Body of pancreas (tissue), 4 donors: Measurements from ENCODE around the gene PRELP. TPM values are rescaled to one million over a fixed set of nuclear protein-coding genes. Genes with fewer than 3 reads are reported as not detected.

Experiments
- ATAC-seq: fragments of 150-250 bp; one replicate; pipeline ENCODE4 v1.9.1; 2016
- DNase-seq, 4 donors: peaks; one replicate each; pipeline ENCODE4 v3.0.0-alpha.2; 2019
- H3K27ac ChIP-seq, 4 donors: fragments of 200-600 bp; sonication (generic); 1 replicate in 3 of 4; 2 replicates in 1 of 4; pipeline versions ENCODE4 v1.5.1 to v1.6.1; 2016 to 2019; ENCODE audit warnings: mild to moderate bottlenecking in 1 of 4, mixed read lengths in 1 of 4, moderate library complexity in 1 of 4
- H3K27me3 ChIP-seq, 2 donors: fragments of 200-600 bp; sonication (generic); one replicate each; pipeline ENCODE4 v1.6.0; 2016; ENCODE audit warnings: mild to moderate bottlenecking in 1 of 2
- H3K36me3 ChIP-seq, 2 donors: fragments of 200-600 bp; sonication (generic); replicated peaks in 1 of 2; 2 replicates each; pipeline ENCODE4 v1.5.1; 2016; ENCODE audit warnings: low read depth in 2 of 2; ENCODE audit not compliant: insufficient read depth in 1 of 2
- H3K4me1 ChIP-seq: fragments of 200-600 bp; sonication (generic); one replicate; pipeline ENCODE4 v1.6.0; 2016
- H3K4me3 ChIP-seq, 2 donors: fragments of 200-600 bp; sonication (generic); 1 replicate in 1 of 2; 2 replicates in 1 of 2; pipeline ENCODE4 v1.5.1; 2016 to 2019
- H3K9me3 ChIP-seq, 3 donors: fragments of 200-600 bp; sonication (generic); 1 replicate in 2 of 3; 2 replicates in 1 of 3; pipeline ENCODE4 v1.5.1; 2016
- POLR2A ChIP-seq, 3 donors: fragments of 450-650 bp; IDR thresholded peaks; one replicate each; pipeline ENCODE4 v1.6.1; 2016; ENCODE audit warnings: antibody characterized with exemption in 3 of 3, mild to moderate bottlenecking in 2 of 3
- WGBS, 2 donors: methylation state at CpG; one replicate each; pipeline ENCODE4 v1.1.5; 2017; 5-methylcytosine and 5-hydroxymethylcytosine counted together
- intact Hi-C: fragments of 100-400 bp; cut with DNase I; formaldehyde crosslinking; loops from one replicate; pipeline ENCODE4 v1.15.1; 2023
- total RNA-seq, 2 donors: library from RNA; depleted of rRNA; stranded (reverse); fragments of >200 nt; gene quantifications; one replicate each; pipeline ENCODE4 v1.1.0, GENCODE V29; 2016
- TF ChIP-seq, protein P1 (sequence below), 7 experiments: fragments of 450-650 bp in 4 of 7; fragments of 200-600 bp in 3 of 7; sonication (generic) in 3 of 7; IDR thresholded peaks; one replicate each; pipeline ENCODE4 v1.5.1; 2016 to 2019; ENCODE audit warnings: antibody characterized with exemption in 7 of 7

The PRELP gene
- total RNA-seq, 2 donors from 2014 or later: 14.8 to 28.0 TPM

DNA sequence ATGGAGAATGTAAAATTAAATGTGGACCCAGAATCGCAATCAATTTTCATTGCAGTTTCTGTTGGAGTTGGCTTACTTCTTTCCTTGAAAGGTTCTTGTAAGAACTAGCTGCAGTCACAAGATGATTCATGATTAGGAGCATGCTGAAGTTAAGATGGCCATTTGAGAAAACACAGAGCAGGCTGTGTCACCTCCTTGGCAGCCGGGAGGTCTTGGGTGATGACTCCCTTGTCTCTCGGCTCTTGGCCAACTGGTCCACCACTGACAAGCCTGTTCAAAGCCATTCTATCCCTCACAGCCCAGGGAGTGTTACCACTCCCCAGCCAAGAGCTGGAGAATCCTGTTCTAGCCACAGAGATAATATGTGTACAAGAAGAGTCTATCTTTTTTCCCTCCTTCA lies 58.9 kb downstream of the PRELP start:
- no peak for ATAC-seq
- WGBS, 2 donors: 83 to 86% methylated on average over 3 of the region's 3 CpGs

DNA sequence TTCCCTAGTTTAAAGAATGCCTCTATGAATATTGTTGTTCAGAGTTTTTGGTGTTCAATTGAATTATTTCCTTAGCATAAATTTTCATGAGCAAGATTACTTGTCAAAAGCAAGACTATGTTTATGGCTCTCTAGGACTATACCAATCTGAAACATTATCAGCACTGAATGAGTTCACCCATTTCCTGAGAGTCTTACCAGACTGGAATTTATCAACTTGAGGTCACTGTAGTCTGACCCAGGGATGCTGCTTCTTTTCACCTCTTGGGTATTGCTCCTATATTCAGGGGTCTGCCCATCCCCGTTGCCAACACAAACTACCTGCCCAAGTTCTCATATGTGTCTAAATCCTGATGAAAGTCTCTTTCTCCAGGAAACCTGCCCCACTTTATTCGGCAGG lies 61.0 kb downstream of the PRELP start:
- no peaks in the 10 kb centered on the region for H3K36me3 ChIP-seq
- intact Hi-C loops: no loop called here
- WGBS, 2 donors: 75 to 80% methylated on average over 2 of the region's 2 CpGs
- H3K9me3 ChIP-seq: no peaks in the 10 kb centered on the region
- DNase-seq: no peak
- no peak for ATAC-seq
- TF ChIP-seq, protein P1, sequence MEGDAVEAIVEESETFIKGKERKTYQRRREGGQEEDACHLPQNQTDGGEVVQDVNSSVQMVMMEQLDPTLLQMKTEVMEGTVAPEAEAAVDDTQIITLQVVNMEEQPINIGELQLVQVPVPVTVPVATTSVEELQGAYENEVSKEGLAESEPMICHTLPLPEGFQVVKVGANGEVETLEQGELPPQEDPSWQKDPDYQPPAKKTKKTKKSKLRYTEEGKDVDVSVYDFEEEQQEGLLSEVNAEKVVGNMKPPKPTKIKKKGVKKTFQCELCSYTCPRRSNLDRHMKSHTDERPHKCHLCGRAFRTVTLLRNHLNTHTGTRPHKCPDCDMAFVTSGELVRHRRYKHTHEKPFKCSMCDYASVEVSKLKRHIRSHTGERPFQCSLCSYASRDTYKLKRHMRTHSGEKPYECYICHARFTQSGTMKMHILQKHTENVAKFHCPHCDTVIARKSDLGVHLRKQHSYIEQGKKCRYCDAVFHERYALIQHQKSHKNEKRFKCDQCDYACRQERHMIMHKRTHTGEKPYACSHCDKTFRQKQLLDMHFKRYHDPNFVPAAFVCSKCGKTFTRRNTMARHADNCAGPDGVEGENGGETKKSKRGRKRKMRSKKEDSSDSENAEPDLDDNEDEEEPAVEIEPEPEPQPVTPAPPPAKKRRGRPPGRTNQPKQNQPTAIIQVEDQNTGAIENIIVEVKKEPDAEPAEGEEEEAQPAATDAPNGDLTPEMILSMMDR (IDR thresholded peaks at IDR 0.05): no peak
- TF ChIP-seq POLR2A (IDR thresholded peaks at IDR 0.05): no peak
- peaks cover 28% of the 10 kb centered on the region for H3K4me1 ChIP-seq
- H3K27ac ChIP-seq: peak overlapping the region in 1 of 4 donors; percentile 8
- H3K4me3 ChIP-seq: no peak overlapping the region
- H3K27me3 ChIP-seq: no peaks in the 10 kb centered on the region

More for the DNA sequence above, 58.9 kb downstream of the PRELP start:
- peak; percentile 45 to 75 (median 60) for DNase-seq
- intact Hi-C loops: no loop called here
- no peak overlapping the region for H3K4me3 ChIP-seq
- H3K4me1 ChIP-seq: peaks cover 28% of the 10 kb centered on the region
- H3K36me3 ChIP-seq: no peaks in the 10 kb centered on the region
- no peaks in the 10 kb centered on the region for H3K9me3 ChIP-seq
- H3K27ac ChIP-seq: no peak overlapping the region
- no peaks in the 10 kb centered on the region for H3K27me3 ChIP-seq
- no peak for TF ChIP-seq POLR2A (IDR thresholded peaks at IDR 0.05)
- TF ChIP-seq, protein P1 (IDR thresholded peaks at IDR 0.05): no peak

DNA sequence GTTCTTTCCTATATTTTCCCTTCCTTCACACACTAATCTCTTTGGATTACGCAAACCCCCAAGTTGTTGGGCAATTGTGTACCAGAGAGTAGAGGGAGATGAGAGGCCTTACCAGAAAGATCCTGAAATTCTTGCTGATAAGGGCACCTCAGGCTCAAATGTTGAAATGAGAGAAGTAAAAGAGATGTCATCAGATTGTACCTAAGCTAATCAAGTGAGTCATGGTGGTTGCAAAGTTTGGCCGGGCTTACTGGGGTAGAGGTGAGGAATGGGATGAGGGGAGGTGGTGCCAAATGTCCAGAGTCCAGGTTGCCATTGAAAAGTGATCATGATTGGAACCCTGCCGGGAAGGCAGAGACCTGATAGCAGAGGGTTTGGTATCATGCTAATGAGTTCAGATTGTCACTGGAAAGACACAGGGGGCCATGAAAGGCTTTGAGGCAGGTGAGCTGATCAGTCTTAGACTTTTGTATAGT lies 61.4 kb downstream of the PRELP start:
- ATAC-seq: peak; percentile 62
- intact Hi-C loops: no loop called here
- H3K9me3 ChIP-seq: no peaks in the 10 kb centered on the region
- DNase-seq: peak; percentile 30 to 72 (median 54)
- H3K27me3 ChIP-seq: no peaks in the 10 kb centered on the region
- peak overlapping the region in 3 of 4 donors; percentile 23 to 54 (median 44) for H3K27ac ChIP-seq
- H3K4me3 ChIP-seq: no peak overlapping the region
- TF ChIP-seq, protein P1 (IDR thresholded peaks at IDR 0.05): no peak
- no peak for TF ChIP-seq POLR2A (IDR thresholded peaks at IDR 0.05)
- peaks cover 28% of the 10 kb centered on the region for H3K4me1 ChIP-seq
- WGBS, 2 donors: 56 to 62% methylated on average over 3 of the region's 3 CpGs
- H3K36me3 ChIP-seq: no peaks in the 10 kb centered on the region

DNA sequence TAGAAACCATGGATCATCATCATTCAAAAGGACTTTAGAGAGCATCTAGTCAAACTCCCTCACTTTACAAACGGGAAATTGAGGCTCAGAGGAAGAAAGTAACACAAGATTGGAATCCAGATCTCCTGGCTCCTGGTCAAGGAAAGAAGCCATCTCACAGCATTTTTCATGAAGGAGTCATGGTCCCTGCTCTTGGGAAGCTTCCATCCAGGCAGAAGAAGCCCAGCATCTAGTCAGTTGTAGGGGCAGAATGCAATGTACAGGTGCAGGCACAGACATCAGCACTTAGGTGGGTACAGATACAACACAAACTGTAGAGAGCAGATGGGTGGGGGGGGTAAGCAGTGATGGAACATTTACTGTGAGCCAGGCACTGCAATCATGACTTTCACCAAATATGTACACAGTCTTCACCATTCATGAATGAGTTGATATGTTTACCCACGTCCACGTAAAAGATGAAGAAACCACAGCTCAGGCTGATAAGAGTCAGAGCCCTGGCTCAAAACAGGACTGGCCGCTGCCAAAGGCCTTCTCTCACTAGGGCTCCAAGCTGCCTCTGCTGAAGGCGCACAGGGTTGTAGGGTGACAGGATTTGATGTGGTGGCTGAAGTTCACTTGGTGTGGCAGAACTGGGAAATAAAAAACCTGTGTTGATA lies 62.3 kb downstream of the PRELP start:
- Histone ChIP-seq H3K27ac (peak overlapping the region in 2 of 4 donors; percentile 44 to 54), H3K36me3 (no peaks in the 10 kb centered on the region), H3K4me1 (peaks cover 28% of the 10 kb centered on the region), H3K9me3 (no peaks in the 10 kb centered on the region), H3K4me3 (no peak overlapping the region), H3K27me3 (no peaks in the 10 kb centered on the region)
- TF ChIP-seq, protein P1 (IDR thresholded peaks at IDR 0.05): no peak
- peak in 1 of 3 donors; percentile 44 for TF ChIP-seq POLR2A (IDR thresholded peaks at IDR 0.05)
- peak; percentile 71 to 90 (median 82) for DNase-seq
- peak; percentile 90 for ATAC-seq
- WGBS, 2 donors: 17 to 26% methylated on average over 5 of the region's 5 CpGs
- intact Hi-C loops: no loop called here

DNA sequence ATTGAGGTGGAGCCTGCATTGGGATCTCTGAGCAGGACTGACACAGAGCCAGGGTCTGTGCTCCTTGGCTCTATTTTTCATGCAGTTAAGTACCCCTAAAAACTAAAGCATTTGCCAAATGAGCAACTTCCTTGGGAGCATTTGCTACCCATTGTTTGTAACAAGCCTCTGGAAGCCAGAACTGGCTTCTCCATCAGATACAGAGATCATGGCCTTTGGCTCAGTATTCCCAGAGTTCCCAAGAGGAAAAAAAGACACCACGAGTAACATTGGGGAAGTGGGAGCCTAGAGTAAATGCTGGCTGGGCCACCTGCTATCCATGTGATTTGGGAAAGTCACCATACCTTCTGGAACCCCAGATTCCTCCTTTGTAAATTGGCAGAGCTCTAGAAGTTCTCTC lies 63.1 kb downstream of the PRELP start:
- 19 to 33% methylated on average over 1 of the region's 1 CpG for WGBS, 2 donors
- Histone ChIP-seq H3K4me1 (peaks cover 28% of the 10 kb centered on the region), H3K9me3 (no peaks in the 10 kb centered on the region), H3K36me3 (no peaks in the 10 kb centered on the region), H3K27me3 (no peaks in the 10 kb centered on the region), H3K4me3 (no peak overlapping the region), H3K27ac (peak overlapping the region in 2 of 4 donors; percentile 44 to 54)
- TF ChIP-seq POLR2A (IDR thresholded peaks at IDR 0.05): no peak
- TF ChIP-seq, protein P1 (IDR thresholded peaks at IDR 0.05): no peak
- intact Hi-C loops: no loop called here
- no peak for ATAC-seq
- no peak for DNase-seq
